Stimulated activated CD8-positive, alpha-beta memory T cell treated with anti-CD3 and anti-CD28 coated beads, Interleukin-4, amount 100 ng/mL, for 48 hours (primary cell): ENCODE results near the gene MRPL38.

Experiments
- DNase-seq: peaks from one replicate; pipeline ENCODE4 v3.0.0-alpha.2; 2020

Gene MRPL38

DNA sequence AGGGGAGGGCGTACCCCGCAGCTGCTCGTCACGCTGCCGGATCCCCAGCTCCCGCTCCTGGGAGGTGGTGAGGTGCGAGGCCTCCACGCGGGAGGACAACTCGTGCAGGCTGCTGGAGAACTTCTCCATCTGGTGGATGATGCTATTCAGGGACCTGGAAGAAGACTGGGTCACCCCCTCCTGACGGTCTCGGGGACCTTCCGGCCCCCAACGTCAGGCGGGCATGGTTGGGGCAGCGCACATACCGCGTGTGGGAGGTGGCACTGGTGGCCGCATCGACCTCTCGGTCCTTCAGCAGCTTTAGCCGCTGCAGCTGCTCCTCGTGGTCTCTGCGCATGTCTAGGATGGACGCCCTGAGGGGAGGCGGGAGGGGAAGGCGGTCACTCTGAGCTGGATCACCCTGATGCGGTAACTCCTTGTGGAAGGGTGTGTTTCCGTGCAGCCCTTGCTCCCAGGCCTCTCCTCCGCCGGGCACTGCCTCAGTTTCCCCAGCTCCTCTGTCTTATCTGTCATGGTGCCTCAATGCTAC, 13.3 kb upstream of the MRPL38 start:
- no peak for DNase-seq

GRCh38 chr17:75917141-75917916, 12.6 kb upstream of the MRPL38 start:
- DNase-seq = no peak

- no peak for DNase-seq
Measured at GRCh38 chr17:75915268-75915667, 10.6 kb upstream of the MRPL38 start.

GRCh38 chr17:75914643-75915267, 10.1 kb upstream of the MRPL38 start:
- DNase-seq = no peak

GRCh38 chr17:75913537-75914210, 9.0 kb upstream of the MRPL38 start:
- no peak for DNase-seq

DNA sequence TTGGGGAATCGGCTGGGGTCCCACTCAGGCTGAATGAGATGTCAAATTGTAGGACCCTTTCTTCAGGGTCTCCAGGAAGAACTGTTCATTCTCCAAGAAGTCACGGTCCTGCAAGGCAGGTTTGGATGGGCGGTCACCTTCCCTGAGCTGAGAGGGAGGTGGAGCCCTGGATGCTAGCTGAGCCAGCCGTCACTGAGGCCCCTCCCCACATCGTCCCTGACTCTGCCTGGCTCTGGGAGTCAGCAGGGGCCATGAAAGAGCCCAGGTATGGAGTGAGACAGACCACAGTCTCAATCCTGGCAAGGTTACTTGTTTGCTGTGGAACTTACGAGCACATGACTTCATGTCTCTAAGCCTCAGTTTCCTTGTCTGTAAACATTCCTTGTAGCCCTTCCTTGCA, 6.0 kb upstream of the MRPL38 start:
- DNase-seq = no peak

GRCh38 chr17:75909812-75910274, 5.2 kb upstream of the MRPL38 start:
- no peak for DNase-seq

- no peak for DNase-seq
Measured at GRCh38 chr17:75909051-75909811, 4.5 kb upstream of the MRPL38 start.

GRCh38 chr17:75908201-75908600, 3.5 kb upstream of the MRPL38 start:
- DNase-seq = no peak

GRCh38 chr17:75906143-75906884, 1.6 kb upstream of the MRPL38 start:
- no peak for DNase-seq

DNA sequence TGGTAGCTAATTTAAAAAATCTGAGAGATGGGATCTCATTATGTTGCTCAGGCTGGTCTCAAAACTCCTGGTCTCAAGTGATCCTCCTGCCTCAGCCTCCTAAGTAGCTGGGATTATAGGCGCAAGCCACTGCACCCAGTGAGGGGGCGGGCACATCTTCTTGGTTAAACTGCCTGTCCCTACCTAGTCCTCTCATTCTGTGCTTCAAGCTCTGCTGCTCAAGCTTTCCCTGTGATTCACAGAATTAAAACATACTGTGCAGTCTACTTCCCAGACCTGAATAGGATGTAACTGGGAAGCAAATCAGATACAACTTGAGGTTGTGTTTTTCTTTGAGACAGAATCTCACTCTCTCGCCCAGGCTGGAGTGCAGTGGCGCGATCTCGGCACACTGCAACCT, 2.3 kb downstream of the MRPL38 start:
- no peak for DNase-seq

- no peak for DNase-seq
Measured at GRCh38 chr17:75901727-75902126, 3.0 kb downstream of the MRPL38 start.

GRCh38 chr17:75900691-75901533, 3.8 kb downstream of the MRPL38 start:
- no peak for DNase-seq

DNA sequence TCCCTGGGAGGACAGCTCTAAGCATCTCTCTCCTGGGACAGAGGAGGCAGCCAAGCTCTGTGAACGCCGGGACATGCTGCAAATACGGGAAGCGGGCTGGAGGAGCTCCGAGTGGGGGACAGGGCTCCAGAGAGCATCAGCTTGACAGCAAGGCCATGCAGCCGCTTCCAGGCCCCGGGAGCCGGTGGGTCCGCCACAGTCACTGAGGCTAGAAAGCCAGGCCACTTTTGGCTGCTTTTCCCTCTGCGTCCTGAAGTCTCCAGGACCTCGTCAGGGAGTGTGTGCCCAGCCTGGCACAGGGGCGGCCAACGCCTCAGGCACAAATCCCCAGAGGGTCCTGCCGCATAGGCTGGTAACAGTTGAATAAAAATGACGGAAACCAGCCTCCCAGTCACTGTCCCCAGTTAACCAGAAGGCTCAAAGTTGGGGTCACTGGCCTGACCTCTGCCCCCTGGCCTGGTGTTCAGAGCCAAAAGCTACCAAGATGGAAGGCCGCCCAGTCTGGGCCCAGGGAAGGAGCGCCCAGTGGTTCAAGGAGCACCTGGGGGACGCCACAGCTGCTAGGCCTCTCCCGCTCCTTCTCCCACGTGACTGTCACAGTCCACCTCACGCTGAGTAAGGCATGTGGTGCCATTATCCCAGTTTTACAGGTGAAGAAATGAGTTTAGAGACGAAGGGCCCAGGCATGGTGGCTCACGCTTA, 4.8 kb downstream of the MRPL38 start:
- no peak for DNase-seq

GRCh38 chr17:75899353-75899752, 5.3 kb downstream of the MRPL38 start:
- no peak for DNase-seq

DNA sequence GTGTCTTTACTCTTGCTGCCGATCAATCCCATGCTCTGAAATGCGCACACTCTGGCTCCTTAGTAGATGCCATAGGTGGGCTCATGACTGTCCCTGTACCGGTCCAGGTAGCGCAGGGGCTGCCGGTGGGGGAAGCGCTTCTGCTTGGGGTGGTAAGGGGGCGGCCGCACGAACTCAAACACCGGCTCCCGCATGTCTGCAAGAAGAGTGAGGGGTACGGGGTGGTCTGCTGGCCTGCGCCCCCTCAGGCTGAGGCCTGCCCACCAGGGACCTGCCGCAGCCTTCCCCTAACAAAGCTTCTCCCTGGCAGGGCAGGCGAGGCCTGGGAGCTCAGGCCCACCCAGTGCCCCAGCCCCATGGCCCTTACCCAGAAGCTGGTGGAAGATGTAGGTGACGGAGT, 5.9 kb downstream of the MRPL38 start:
- no peak for DNase-seq

- no peak for DNase-seq
Measured at GRCh38 chr17:75898065-75898464, 6.6 kb downstream of the MRPL38 start.

- DNase-seq = no peak
Measured at GRCh38 chr17:75897160-75898019, 7.3 kb downstream of the MRPL38 start.

DNA sequence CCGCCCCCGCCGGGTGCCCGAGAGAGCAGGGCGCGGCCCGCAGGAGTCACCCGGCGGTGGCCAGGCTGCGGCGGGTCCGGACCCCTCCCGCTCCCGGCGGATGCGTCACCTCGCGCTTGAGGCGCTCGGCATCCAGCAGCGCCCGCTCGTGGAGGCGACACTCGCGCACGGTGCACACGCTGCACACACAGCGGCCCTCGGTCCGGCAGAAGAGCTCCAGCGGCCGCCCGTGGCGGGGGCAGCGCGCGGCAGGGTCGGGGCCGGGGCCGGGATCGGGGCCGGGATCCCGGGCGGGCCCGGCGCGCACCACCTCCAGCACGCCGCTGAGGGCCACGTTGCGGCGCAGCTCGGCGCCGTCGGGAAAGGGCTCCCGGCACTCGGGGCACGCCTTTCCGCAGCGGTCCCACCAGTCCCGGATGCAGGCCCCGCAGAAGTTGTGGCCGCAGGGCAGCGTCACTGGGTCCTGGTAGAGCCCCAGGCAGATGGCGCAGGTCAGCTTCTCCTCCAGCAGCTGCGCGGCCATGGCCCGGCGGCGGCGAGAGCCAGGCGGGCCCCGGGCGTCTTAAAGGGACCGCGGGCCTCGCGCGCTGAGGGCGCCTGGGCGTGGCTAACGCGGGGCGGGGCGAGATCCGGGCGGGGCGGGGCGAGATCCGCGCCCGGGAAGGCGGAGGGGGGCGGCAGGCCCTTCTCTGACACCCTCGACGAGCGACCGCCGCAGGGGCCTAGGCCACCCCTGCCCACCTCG, 8.1 kb downstream of the MRPL38 start, which contains the start of gene TRIM65:
TSS of gene TRIM65 (minus strand) at position 537 of the 745 bp plus-strand sequence. CDS start at position 523, 14 bp downstream.
- DNase-seq = peak; percentile 86
